Upper lobe of left lung (tissue), 4 donors: ENCODE results near the gene RAB11FIP2.

Experiments used
- EP300 ChIP-seq, 4 donors: sonication (generic); formaldehyde crosslinking; IDR thresholded peaks; one replicate each; pipeline ENCODE4 v1.5.1; 2017; ENCODE audit warnings: antibody characterized with exemption in 4 of 4, control low read depth in 2 of 4
- POLR2A ChIP-seq, 4 donors: fragments of 450-650 bp; IDR thresholded peaks; one replicate each; pipeline ENCODE4 v1.5.1; 2016 to 2017; ENCODE audit warnings: antibody characterized with exemption in 4 of 4, mild to moderate bottlenecking in 2 of 4

- TF ChIP-seq POLR2A (IDR thresholded peaks at IDR 0.05) (no peak), EP300 (IDR thresholded peaks at IDR 0.05) (no peak)
Measured at GRCh38 chr10:118032564-118032963, 14.2 kb downstream of the RAB11FIP2 start.
